ENCODE results near the gene HES4. TPM values are rescaled to one million over a fixed set of nuclear protein-coding genes. Genes with fewer than 3 reads are reported as not detected.
"Not testable (repeated sequence)": the region's sequence is repeated elsewhere in the genome, so short reads cannot be mapped to it uniquely, and the experiment has no call there.

Gene HES4
- total RNA-seq, 1 experiment from 2014 or later, result 139 TPM

DNA sequence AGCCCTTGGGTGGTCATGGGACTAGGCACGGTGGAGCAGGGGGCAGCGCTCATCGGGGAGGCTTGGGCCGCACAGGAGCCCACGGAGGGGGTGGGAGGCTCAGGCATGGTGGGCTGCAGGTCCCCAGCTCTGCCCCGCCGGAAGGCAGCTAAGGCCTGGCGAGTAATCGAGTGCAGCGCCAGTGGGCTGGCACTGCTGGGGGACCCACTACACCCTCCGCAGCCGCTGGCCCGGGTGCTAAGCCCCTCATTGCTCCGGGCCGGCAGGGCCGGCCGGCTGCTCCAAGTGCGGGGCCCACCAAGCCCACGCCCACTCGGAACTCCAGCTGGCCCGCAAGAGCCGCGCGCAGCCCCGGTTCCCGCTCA lies 18.4 kb upstream of the HES4 start:
- DNase-seq (ENCODE audit: low spot score), result not testable (repeated sequence)

- peak; percentile 27 for DNase-seq (ENCODE audit: low spot score)
Measured at GRCh38 chr1:1017397-1018320, 17.8 kb upstream of the HES4 start.

- DNase-seq (ENCODE audit: low spot score), result peak; percentile 41
Measured at GRCh38 chr1:1014799-1015681, 15.1 kb upstream of the HES4 start.

DNA sequence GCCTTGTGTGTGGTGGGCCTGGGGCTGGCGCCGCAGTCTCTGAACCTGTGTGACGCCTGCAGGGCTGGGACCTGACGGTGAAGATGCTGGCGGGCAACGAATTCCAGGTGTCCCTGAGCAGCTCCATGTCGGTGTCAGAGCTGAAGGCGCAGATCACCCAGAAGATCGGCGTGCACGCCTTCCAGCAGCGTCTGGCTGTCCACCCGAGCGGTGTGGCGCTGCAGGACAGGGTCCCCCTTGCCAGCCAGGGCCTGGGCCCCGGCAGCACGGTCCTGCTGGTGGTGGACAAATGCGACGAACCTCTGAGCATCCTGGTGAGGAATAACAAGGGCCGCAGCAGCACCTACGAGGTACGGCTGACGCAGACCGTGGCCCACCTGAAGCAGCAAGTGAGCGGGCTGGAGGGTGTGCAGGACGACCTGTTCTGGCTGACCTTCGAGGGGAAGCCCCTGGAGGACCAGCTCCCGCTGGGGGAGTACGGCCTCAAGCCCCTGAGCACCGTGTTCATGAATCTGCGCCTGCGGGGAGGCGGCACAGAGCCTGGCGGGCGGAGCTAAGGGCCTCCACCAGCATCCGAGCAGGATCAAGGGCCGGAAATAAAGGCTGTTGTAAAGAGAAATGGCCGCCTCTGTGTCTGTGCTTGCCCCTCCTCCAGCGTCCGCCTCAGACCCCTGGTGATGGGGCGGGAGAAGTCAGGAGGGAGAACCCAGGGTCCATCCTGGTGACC lies 14.2 kb upstream of the HES4 start:
- peak; percentile 52 for DNase-seq (ENCODE audit: low spot score)

- peak; percentile 79 for DNase-seq (ENCODE audit: low spot score)
Measured at GRCh38 chr1:1013105-1013921, 13.4 kb upstream of the HES4 start, which contains the start of gene ISG15. Gene ISG15, plus strand, starts transcription at chr1:1013497. Its CDS starts 77 bp downstream, at chr1:1013574.

GRCh38 chr1:1012736-1013104 lies 12.8 kb upstream of the HES4 start:
- not testable (repeated sequence) for DNase-seq (ENCODE audit: low spot score)

DNA sequence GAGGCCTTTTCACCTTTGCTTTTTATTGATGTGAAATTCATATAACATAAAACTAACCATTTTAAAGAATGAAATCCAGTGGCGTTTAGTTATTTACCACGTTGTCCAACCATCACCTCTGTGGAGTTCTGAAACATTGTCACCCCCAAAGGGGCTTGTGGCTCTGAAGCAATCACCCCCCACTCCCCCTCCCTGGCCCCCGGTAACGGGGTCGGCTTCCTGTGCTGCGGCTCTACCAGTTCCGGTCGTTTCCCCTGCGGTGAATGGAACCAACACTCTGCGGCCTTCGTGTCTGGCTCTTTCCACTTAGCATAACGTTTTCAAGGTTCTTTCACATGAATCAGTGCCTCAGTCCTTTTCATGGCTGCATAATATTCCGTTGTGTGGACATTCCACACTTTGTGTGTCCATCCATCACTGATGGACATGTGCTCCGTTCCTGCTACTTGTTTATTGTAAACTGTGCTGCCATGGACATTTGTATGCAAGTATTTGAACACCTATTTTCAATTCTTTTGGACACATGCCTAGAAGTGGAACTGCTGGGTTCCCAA lies 11.6 kb upstream of the HES4 start:
- DNase-seq (ENCODE audit: low spot score), result no peak

- not testable (repeated sequence) for DNase-seq (ENCODE audit: low spot score)
Measured at GRCh38 chr1:1010131-1010530, 10.2 kb upstream of the HES4 start.

GRCh38 chr1:1006305-1007159 lies 6.6 kb upstream of the HES4 start:
- peak; percentile 88 for DNase-seq (ENCODE audit: low spot score)

- no peak for DNase-seq (ENCODE audit: low spot score)
Measured at GRCh38 chr1:1005774-1006304, 5.9 kb upstream of the HES4 start.

GRCh38 chr1:1004780-1005697 lies 5.1 kb upstream of the HES4 start:
- peak; percentile 76 for DNase-seq (ENCODE audit: low spot score)

DNA sequence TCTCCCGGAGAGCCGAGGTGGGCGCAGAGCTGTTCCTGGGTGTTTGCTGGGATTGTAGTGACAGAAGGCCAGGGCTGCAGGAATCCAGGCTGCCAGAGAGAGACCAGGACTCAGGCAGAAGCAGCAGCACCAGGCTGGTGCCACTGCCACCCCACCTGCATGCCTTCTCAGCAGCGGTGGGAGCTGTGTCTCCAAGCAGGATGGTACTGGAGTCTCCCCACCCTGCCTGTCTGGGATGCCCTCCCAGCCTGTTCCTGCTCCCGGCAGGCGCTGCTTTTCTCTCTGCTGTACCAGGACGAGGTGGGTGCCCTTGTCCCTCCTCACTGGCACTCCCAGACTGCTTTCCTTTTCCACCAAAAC lies 4.5 kb upstream of the HES4 start:
- no peak for DNase-seq (ENCODE audit: low spot score)

- DNase-seq (ENCODE audit: low spot score), result no peak
Measured at GRCh38 chr1:1003618-1004419, 3.9 kb upstream of the HES4 start.

GRCh38 chr1:1001057-1001783 lies 1.3 kb upstream of the HES4 start:
- no peak for DNase-seq (ENCODE audit: low spot score)

DNA sequence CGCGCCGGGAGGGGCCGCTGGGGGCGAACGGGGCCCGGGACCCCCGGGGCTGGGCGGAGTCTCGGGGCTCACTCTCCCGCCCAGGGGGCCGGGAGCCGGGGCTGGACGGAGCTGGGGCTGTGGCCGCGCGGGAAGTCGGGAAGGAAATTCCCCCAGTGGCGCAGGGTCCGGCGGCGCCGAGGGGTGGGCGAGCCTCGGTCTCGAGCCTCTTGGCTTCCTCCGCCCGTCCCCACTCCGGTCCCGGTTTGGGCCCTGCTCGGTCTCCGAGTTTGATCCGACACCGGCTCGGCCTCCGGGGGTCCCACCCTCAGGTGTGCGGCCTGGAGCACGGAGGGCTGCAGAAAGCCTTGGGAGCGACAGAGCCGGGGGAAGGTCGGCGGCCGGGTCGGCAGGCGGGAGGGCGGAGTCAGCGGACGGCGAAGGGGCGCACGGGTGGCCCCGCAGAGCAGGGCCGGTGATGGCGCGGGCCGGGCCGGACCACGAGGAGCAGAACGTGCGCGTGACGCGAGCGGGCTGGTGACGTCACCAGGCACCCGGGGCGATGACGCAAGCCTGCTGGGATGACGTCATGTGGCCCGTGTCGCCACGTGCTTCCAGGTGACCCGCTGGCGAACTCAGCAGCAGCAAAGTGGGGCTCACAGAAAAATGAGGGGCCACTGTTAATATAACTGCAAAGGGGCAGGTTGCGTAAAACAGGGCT lies 610 bp upstream of the HES4 start:
- DNase-seq (ENCODE audit: low spot score), result peak; percentile 67

All from HT-29 (cell line).